H1 (cell line): ENCODE data around the gene GTPBP1. TPM values are rescaled to one million over a fixed set of nuclear protein-coding genes. Genes with fewer than 3 reads are reported as not detected.

ENCODE experiments used
- CTCF ChIA-PET: fragments of 300-600 bp; sonication (Branson Sonifier 250); formaldehyde crosslinking; loops from one replicate; lab custom pipeline; 2021; ENCODE audit not compliant: partially characterized antibody; lab: Charles Lee
- POLR2A ChIA-PET: fragments of 300-600 bp; sonication (Branson Sonifier 250); formaldehyde crosslinking; loops from one replicate; lab custom pipeline; 2021; ENCODE audit warnings: inconsistent platforms; ENCODE audit not compliant: partially characterized antibody; lab: Charles Lee
- DNase-seq, 2 experiments: peaks; one replicate each; pipeline versions ENCODE4 v3.0.0 to v3.0.0-alpha.2; 2010 to 2022; ENCODE audit warnings: low spot score in 2 of 2, low read depth in 1 of 2, mixed read lengths in 1 of 2
- FAIRE-seq: peaks from 2 replicates; lab custom pipeline; 2011; peaks lifted over from hg19 to GRCh38; lab: Jason Lieb, UNC
- H2AFZ ChIP-seq: 2 replicates; pipeline ENCODE4 v1.8.1; 2012; ENCODE audit warnings: low read length, inconsistent platforms
- H2AK5ac ChIP-seq: 2 replicates; pipeline ENCODE4 v1.6.1; 2013; ENCODE audit warnings: low read depth, low read length
- H2BK120ac ChIP-seq: replicated peaks from 2 replicates; pipeline ENCODE3; 2013; ENCODE audit warnings: low read depth, low read length, inconsistent platforms
- H2BK12ac ChIP-seq: 2 replicates; pipeline ENCODE4 v1.6.1; 2013; ENCODE audit warnings: low read depth, low read length
- H2BK15ac ChIP-seq: 2 replicates; pipeline ENCODE4 v1.6.1; 2013; ENCODE audit warnings: low read length
- H2BK20ac ChIP-seq: 2 replicates; pipeline ENCODE4 v1.6.1; 2013; ENCODE audit warnings: low read length
- H2BK5ac ChIP-seq: 2 replicates; pipeline ENCODE4 v1.6.1; 2013; ENCODE audit warnings: low read depth, low read length
- H3K14ac ChIP-seq: 2 replicates; pipeline ENCODE4 v1.6.1; 2013; ENCODE audit warnings: inconsistent platforms; ENCODE audit not compliant: insufficient read length
- H3K18ac ChIP-seq: 2 replicates; pipeline ENCODE4 v1.6.1; 2013; ENCODE audit warnings: low read length; ENCODE audit errors: extremely low read depth
- H3K23ac ChIP-seq: 2 replicates; pipeline ENCODE4 v1.6.1; 2013; ENCODE audit warnings: inconsistent platforms; ENCODE audit not compliant: insufficient read length
- H3K23me2 ChIP-seq: 2 replicates; pipeline ENCODE4 v1.6.1; 2013; ENCODE audit warnings: low read depth, low read length
- H3K27ac ChIP-seq: 2 replicates; pipeline ENCODE4 v1.6.1; 2011; ENCODE audit warnings: low read depth, low read length, inconsistent platforms
- H3K27me3 ChIP-seq, 4 experiments: replicated peaks in 1 of 4; 1 replicate in 1 of 4; 2 replicates in 3 of 4; pipeline versions ENCODE4 v1.6.1 to v1.8.1; 2011 to 2013; ENCODE audit warnings: low read length in 3 of 4, mild to moderate bottlenecking in 3 of 4, inconsistent platforms in 2 of 4, mixed read lengths in 2 of 4, moderate library complexity in 1 of 4; ENCODE audit not compliant: control insufficient read depth in 3 of 4, insufficient read depth in 3 of 4; ENCODE audit errors: extremely low read depth in 1 of 4
- H3K36me3 ChIP-seq, 4 experiments: 2 replicates each; pipeline versions ENCODE4 v1.6.1 to v1.8.1; 2011 to 2013; ENCODE audit warnings: mild to moderate bottlenecking in 4 of 4, low read length in 3 of 4, moderate library complexity in 2 of 4, control low read depth in 1 of 4, inconsistent platforms in 1 of 4; ENCODE audit not compliant: insufficient read depth in 4 of 4, control insufficient read depth in 2 of 4
- H3K4ac ChIP-seq: replicated peaks from 2 replicates; pipeline ENCODE3; 2013; ENCODE audit warnings: low read length, low read depth, mixed read lengths, inconsistent platforms; ENCODE audit not compliant: insufficient read length
- H3K4me1 ChIP-seq, 4 experiments: replicated peaks in 1 of 4; 1 replicate in 1 of 4; 2 replicates in 3 of 4; pipeline versions ENCODE4 v1.6.1 to v1.8.1; 2011 to 2013; ENCODE audit warnings: low read length in 3 of 4, inconsistent platforms in 2 of 4, mixed read lengths in 1 of 4; ENCODE audit not compliant: insufficient read depth in 4 of 4, control insufficient read depth in 3 of 4
- H3K4me2 ChIP-seq, 2 experiments: 2 replicates each; pipeline versions ENCODE4 v1.6.1 to v1.8.1; 2011 to 2013; ENCODE audit warnings: low read depth in 2 of 2, low read length in 2 of 2, control low read depth in 1 of 2, inconsistent platforms in 1 of 2, mild to moderate bottlenecking in 1 of 2; ENCODE audit not compliant: insufficient read depth in 1 of 2
- H3K4me3 ChIP-seq, 4 experiments: fragments of 200-600, 300-600 bp in 1 of 4; sonication (generic), shearing (Covaris generic), sonication (Bioruptor Twin) in 1 of 4; 2 replicates each; pipeline versions ENCODE4 v1.5.1 to v1.8.1; 2011 to 2016; ENCODE audit warnings: low read length in 4 of 4, low read depth in 3 of 4, control low read depth in 2 of 4, inconsistent platforms in 2 of 4, mild to moderate bottlenecking in 2 of 4, mixed read lengths in 1 of 4, moderate library complexity in 1 of 4; ENCODE audit not compliant: insufficient read depth in 2 of 4; ENCODE audit errors: extremely low read depth in 1 of 4
- H3K56ac ChIP-seq: replicated peaks from 2 replicates; pipeline ENCODE3; 2013; ENCODE audit warnings: low read depth, mild to moderate bottlenecking, mixed read lengths, low read length, inconsistent platforms; ENCODE audit not compliant: insufficient read length
- H3K79me1 ChIP-seq: 2 replicates; pipeline ENCODE4 v1.6.1; 2013; ENCODE audit warnings: low read depth, low read length, control low read depth
- H3K79me2 ChIP-seq, 2 experiments: 2 replicates each; pipeline versions ENCODE4 v1.6.1 to v1.8.1; 2012 to 2013; ENCODE audit warnings: low read length in 2 of 2, mild to moderate bottlenecking in 2 of 2, inconsistent platforms in 1 of 2; ENCODE audit not compliant: insufficient read depth in 2 of 2, control insufficient read depth in 1 of 2
- H3K9ac ChIP-seq, 4 experiments: replicated peaks in 1 of 4; 1 replicate in 1 of 4; 2 replicates in 3 of 4; pipeline versions ENCODE4 v1.6.1 to v1.8.1; 2011 to 2013; ENCODE audit warnings: low read depth in 3 of 4, low read length in 3 of 4, control low read depth in 2 of 4, mild to moderate bottlenecking in 2 of 4, moderate library complexity in 2 of 4, inconsistent platforms in 1 of 4; ENCODE audit errors: extremely low read depth in 1 of 4
- H3K9me3 ChIP-seq, 2 experiments: 2 replicates each; pipeline versions ENCODE4 v1.6.1 to v1.8.1; 2012 to 2013; ENCODE audit warnings: mild to moderate bottlenecking in 2 of 2, moderate library complexity in 2 of 2, control low read depth in 1 of 2, inconsistent platforms in 1 of 2, low read depth in 1 of 2, low read length in 1 of 2, mixed read lengths in 1 of 2; ENCODE audit not compliant: insufficient read depth in 2 of 2
- H4K20me1 ChIP-seq, 2 experiments: replicated peaks in 1 of 2; 2 replicates each; pipeline versions ENCODE3 to v1.8.1; 2011 to 2013; ENCODE audit warnings: inconsistent platforms in 2 of 2, low read length in 2 of 2, mild to moderate bottlenecking in 1 of 2; ENCODE audit not compliant: insufficient read depth in 2 of 2, control insufficient read depth in 1 of 2
- H4K5ac ChIP-seq: 2 replicates; pipeline ENCODE4 v1.6.1; 2013; ENCODE audit warnings: low read length, low read depth, mixed read lengths, inconsistent platforms; ENCODE audit not compliant: insufficient read length
- H4K8ac ChIP-seq: 2 replicates; pipeline ENCODE4 v1.8.0; 2013; ENCODE audit warnings: mild to moderate bottlenecking, moderate library complexity, low read length, inconsistent platforms; ENCODE audit not compliant: insufficient read depth; ENCODE audit errors: extremely low read depth
- H4K91ac ChIP-seq: replicated peaks from 2 replicates; pipeline ENCODE3; 2013; ENCODE audit warnings: low read length, mixed read lengths, inconsistent platforms; ENCODE audit not compliant: insufficient read length
- CHD2 ChIP-seq: IDR thresholded peaks from 2 replicates; pipeline ENCODE4 v1.6.1; 2012; ENCODE audit warnings: low read length, improper control_type of control experiment
- CREB1 ChIP-seq: IDR thresholded peaks from 2 replicates; pipeline ENCODE4 v1.6.1; 2012; ENCODE audit warnings: inconsistent platforms
- GTF2F1 ChIP-seq: IDR thresholded peaks from 2 replicates; pipeline ENCODE4 v1.6.1; 2012; ENCODE audit warnings: low read depth, low read length, improper control_type of control experiment, borderline replicate concordance
- HDAC6 ChIP-seq: IDR thresholded peaks from one replicate; pipeline ENCODE4 v1.7.1; 2012; ENCODE audit warnings: low read depth, mild to moderate bottlenecking, inconsistent platforms, low read length, moderate library complexity
- JUND ChIP-seq: IDR thresholded peaks from 2 replicates; pipeline ENCODE4 v1.6.1; 2011; ENCODE audit warnings: mild to moderate bottlenecking, improper control_type of control experiment, low read length
- SIN3A ChIP-seq, 2 experiments: IDR thresholded peaks in 1 of 2; conservative IDR thresholded peaks in 1 of 2; 2 replicates each; pipeline ENCODE4 v1.6.1; 2011 to 2012; ENCODE audit warnings: low read length in 2 of 2, improper control_type of control experiment in 1 of 2, low read depth in 1 of 2, mild to moderate bottlenecking in 1 of 2
- SIX5 ChIP-seq: IDR thresholded peaks from 2 replicates; pipeline ENCODE4 v1.6.1; 2011; ENCODE audit warnings: mild to moderate bottlenecking, low read depth, low read length
- TAF7 ChIP-seq: optimal IDR thresholded peaks from 2 replicates; pipeline ENCODE3; 2011; ENCODE audit warnings: low read depth, mild to moderate bottlenecking, inconsistent platforms, low read length, moderate library complexity, borderline replicate concordance
- ZNF274 ChIP-seq: IDR thresholded peaks from 2 replicates; pipeline ENCODE4 v1.7.0; 2012; ENCODE audit warnings: low read length, borderline replicate concordance; ENCODE audit errors: extremely low read depth
- WGBS, 2 experiments: shearing (Covaris generic) in 1 of 2; methylation state at CpG; one replicate each; pipeline versions ENCODE4 v1.1.6 to v1.1.7; 2013 to 2015; ENCODE audit warnings: low lambda C conversion rate in 2 of 2, mixed read lengths in 2 of 2, inconsistent platforms in 1 of 2, low coverage in 1 of 2, missing lambda C conversion rate in 1 of 2; ENCODE audit not compliant: insufficient replicate concordance in 2 of 2, insufficient coverage in 1 of 2, insufficient read length in 1 of 2; ENCODE audit errors: extremely low coverage in 1 of 2, missing lambda C conversion rate in 1 of 2; 5-methylcytosine and 5-hydroxymethylcytosine counted together
- polyA plus RNA-seq, 7 experiments: library from polyadenylated mRNA; depleted of rRNA in 3 of 7; stranded (reverse) in 5 of 7; unstranded in 2 of 7; fragments of >200 nt in 5 of 7; fragments of 200-250 nt in 2 of 7; gene quantifications; 1 replicate in 5 of 7; 2 replicates in 1 of 7; 4 replicates in 1 of 7; pipeline versions ENCODE4 v1.2.1 to v1.2.3, GENCODE V29; 2011 to 2013; ENCODE audit warnings: missing spikeins in 2 of 7, mixed read lengths in 2 of 7
- total RNA-seq: library from RNA; stranded (reverse); fragmentation: NEBNext Ultra II Directional; extraction: Animal tissue kit (Norgen Biotek cat#: 25700); gene quantifications from 2 replicates; pipeline ENCODE4 v1.2.1, GENCODE V29; 2021
- TF ChIP-seq, protein P1 (sequence below): IDR thresholded peaks from 2 replicates; pipeline ENCODE4 v1.6.1; 2011; ENCODE audit warnings: low read length, improper control_type of control experiment

The GTPBP1 gene
- total and polyA plus RNA-seq, 2 of the 8 experiments (the other 6 are each of a cell fraction or from before 2014, with no cell fraction given): 53.1 to 91.8 TPM

DNA sequence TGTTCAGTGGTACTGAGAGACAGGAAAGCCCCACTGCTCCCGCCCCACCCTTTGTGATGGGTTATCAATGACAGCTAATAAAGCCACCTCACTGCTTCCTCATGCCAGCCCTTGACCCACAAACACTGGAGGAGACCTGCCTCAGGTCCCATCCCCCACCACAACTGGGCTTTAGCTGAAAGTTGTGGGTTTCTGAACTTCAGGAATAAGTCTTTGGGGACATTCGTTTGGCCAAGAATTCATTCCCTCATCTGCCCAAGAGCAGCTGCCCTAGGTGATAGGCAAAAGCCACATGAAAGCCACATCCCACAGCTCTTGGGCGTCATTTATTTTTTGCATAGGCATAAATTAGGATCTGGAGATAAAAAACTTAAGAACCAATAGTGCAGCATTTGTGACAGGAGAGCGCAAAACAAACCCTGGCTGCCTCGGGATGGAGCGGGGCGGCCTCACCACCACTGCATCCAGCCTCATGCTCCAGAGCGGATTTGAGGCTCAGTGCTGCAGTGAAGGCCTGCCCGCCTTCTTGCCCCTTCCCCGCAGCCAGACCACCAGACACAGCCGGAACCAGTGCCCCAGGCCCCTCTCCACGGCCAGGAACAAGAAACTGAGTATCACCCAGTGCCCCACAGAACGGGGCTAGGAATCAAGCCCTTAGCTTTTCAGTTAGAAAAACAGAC, 28.8 kb downstream of the GTPBP1 start:
- no peak overlapping the region for H2BK20ac ChIP-seq
- 88% methylated on average over 13 of the region's 13 CpGs; no CpG with 5 or more reads in 1 of the 2 experiments for WGBS, 2 experiments
- no peak overlapping the region for H2AFZ ChIP-seq
- no peak for DNase-seq
- no peak overlapping the region for H4K5ac ChIP-seq
- no peaks in the 10 kb centered on the region for H3K79me1 ChIP-seq
- H3K9me3 ChIP-seq: no peaks in the 10 kb centered on the region
- no peaks in the 10 kb centered on the region for H3K27me3 ChIP-seq
- peak overlapping the region; percentile 87; the same call in 1 of the 2 replicates for H4K8ac ChIP-seq
- no peaks in the 10 kb centered on the region for H3K79me2 ChIP-seq
- ChIA-PET POLR2A (interaction anchor here (0.6 to 13.2 kb wide), 7 partner anchors 8 to 115 kb away, joined by 3 to 112 read pairs (median 6); partner anchors contain the start of genes GTPBP1 and TOMM22), CTCF (interaction anchor here (0.6 to 11.1 kb wide), 11 partner anchors 12 to 598 kb away, joined by 3 to 124 read pairs (median 5); no protein-coding TSS in a partner anchor)
- peaks cover 6 to 11% of the 10 kb centered on the region in 2 experiments for H4K20me1 ChIP-seq
- TF ChIP-seq GTF2F1 (no peak), CREB1 (no peak), JUND (no peak), SIX5 (no peak), SIN3A (conservative IDR thresholded peaks at IDR 0.05 in 1 of 2, IDR thresholded peaks at IDR 0.05 in 1 of 2; ENCODE audit: low read depth in 1 of 2, low read length in 2 of 2) (no peak), HDAC6 (no peak), CHD2 (no peak), ZNF274 (no peak), TAF7 (no peak)
- TF ChIP-seq, protein P1, sequence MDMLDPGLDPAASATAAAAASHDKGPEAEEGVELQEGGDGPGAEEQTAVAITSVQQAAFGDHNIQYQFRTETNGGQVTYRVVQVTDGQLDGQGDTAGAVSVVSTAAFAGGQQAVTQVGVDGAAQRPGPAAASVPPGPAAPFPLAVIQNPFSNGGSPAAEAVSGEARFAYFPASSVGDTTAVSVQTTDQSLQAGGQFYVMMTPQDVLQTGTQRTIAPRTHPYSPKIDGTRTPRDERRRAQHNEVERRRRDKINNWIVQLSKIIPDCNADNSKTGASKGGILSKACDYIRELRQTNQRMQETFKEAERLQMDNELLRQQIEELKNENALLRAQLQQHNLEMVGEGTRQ: no peak
- no peaks in the 10 kb centered on the region for H3K23me2 ChIP-seq
- H3K4me1 ChIP-seq: no peaks in the 10 kb centered on the region
- no peak overlapping the region for H3K18ac ChIP-seq
- H2BK5ac ChIP-seq: no peak overlapping the region
- no peak overlapping the region for H3K23ac ChIP-seq
- H3K4me3 ChIP-seq: no peak overlapping the region
- no peak overlapping the region for H3K4ac ChIP-seq
- peaks cover 16 to 32% (median 29%) of the 10 kb centered on the region in 4 experiments; a peak in 7 of 8 replicates for H3K36me3 ChIP-seq
- H3K9ac ChIP-seq: no peak overlapping the region
- no peak for FAIRE-seq
- no peak overlapping the region for H3K14ac ChIP-seq
- H2BK120ac ChIP-seq: no peak overlapping the region
- no peak overlapping the region for H2BK12ac ChIP-seq
- no peak overlapping the region for H3K27ac ChIP-seq
- H4K91ac ChIP-seq: no peak overlapping the region
- H2AK5ac ChIP-seq: no peak overlapping the region
- H3K4me2 ChIP-seq: no peak overlapping the region
- no peak overlapping the region for H3K56ac ChIP-seq
- no peak overlapping the region for H2BK15ac ChIP-seq
